Measurements from ENCODE around the gene AKAP14.
"Not testable (repeated sequence)": the region's sequence is repeated elsewhere in the genome, so short reads cannot be mapped to it uniquely, and the experiment has no call there.

Gene AKAP14

DNA sequence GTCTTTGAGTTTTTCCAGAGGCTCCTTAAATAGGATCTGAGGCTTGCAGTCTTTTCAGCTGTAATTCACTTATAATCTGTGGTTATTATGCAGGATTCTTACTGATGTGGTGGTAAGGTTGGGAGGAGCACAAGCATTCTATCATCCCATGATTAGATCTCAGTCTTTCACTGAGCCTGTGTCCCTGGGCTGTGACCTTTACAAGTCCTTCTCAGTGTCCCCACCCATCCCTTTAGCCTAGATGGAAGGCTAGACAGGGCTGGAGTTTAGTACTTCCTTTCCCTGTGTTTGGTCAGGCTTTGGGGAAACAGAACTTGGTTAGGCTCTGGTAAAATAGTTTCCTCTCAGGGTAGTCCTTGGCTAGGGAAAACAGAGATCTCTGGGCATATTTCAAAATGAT lies 64.9 kb downstream of the AKAP14 start:
- TF ChIP-seq POLR2A (IDR thresholded peaks at IDR 0.05; ENCODE audit: extremely low read depth, insufficient read length), result no peak
- no peak for DNase-seq (ENCODE audit: low read depth)
- H3K4me3 ChIP-seq (ENCODE audit: low read depth, low read length), result no peak overlapping the region

DNA sequence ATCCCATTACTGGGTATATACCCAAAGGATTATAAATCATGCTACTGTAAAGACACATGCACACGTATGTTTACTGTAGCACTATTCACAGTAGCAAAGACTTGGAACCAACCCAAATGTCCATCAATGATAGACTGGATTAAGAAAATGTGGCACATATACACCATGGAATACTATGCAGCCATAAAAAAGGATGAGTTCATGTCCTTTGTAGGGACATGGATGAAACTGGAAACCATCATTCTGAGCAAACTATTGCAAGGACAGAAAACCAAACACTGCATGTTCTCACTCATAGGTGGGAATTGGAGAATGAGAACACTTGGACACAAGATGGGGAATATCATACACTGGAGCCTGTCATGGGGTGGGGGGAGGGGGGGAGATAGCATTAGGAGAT lies 71.1 kb downstream of the AKAP14 start:
- H3K4me3 ChIP-seq (ENCODE audit: low read depth, low read length); DNase-seq (ENCODE audit: low read depth): not testable (repeated sequence)

Measured in NB4 (cell line).